GM23248 (cell line): ENCODE data around the gene CEBPA.

Experiments used
- EZH2 ChIP-seq: fragments of 200-600 bp; sonication (generic); IDR thresholded peaks from 2 replicates; pipeline ENCODE4 v1.6.1; 2018; ENCODE audit warnings: antibody characterized with exemption, mild to moderate bottlenecking; ENCODE audit not compliant: insufficient read depth, poor library complexity, severe bottlenecking
- EZH2phosphoT487 ChIP-seq: fragments of 200-600 bp; sonication (generic); IDR thresholded peaks from 2 replicates; pipeline ENCODE4 v1.6.1; 2018; ENCODE audit warnings: antibody characterized with exemption, moderate library complexity, mild to moderate bottlenecking, low read depth; ENCODE audit not compliant: insufficient read depth

- TF ChIP-seq EZH2phosphoT487: no peak
- TF ChIP-seq EZH2: no peak
These were observed 7.5 kb upstream of the CEBPA start for GRCh38 chr19:33309826-33310225.
